GM18502 (cell line): ENCODE data around the gene DOCK1.

ENCODE experiments used
- ATAC-seq: cut with Tn5 transposase; IDR thresholded peaks from one replicate; pipeline ENCODE4 v1.9.1; 2021; ENCODE audit warnings: mild to moderate bottlenecking; ENCODE audit not compliant: unreplicated experiment, poor library complexity

Gene DOCK1

GRCh38 chr10:127427926-127428325 lies 522.7 kb downstream of the DOCK1 start:
- no peak for ATAC-seq

DNA sequence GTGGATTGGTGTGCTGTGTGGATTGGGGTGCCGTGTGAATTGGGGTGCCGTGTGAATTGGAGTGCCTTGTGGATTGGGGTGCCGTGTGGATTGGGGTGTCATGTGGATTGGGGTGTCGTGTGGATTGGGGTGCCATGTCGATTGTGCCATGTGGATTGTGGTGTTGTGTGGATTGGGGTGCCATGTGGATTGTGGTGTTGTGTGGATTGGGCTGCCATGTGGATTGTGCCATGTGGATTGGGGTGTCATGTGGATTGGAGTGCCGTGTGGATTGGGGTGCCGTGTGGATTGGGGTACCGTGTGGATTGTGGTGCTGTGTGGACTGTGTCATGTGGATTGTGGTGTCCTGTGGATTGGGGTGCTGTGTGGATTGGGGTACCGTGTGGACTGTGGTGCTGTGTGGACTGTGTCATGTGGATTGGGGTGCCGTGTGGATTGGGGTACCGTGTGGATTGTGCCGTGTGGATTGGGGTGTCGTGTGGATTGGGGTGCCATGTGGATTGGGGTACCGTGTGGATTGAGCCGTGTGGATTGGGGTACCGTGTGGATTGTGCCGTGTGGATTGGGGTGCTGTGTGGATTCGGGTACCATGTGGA lies 523.3 kb downstream of the DOCK1 start:
- ATAC-seq: no peak

- no peak for ATAC-seq
Measured at GRCh38 chr10:127429601-127430312, 524.5 kb downstream of the DOCK1 start.

GRCh38 chr10:127431525-127431924 lies 526.3 kb downstream of the DOCK1 start:
- no peak for ATAC-seq

- ATAC-seq: no peak
Measured at GRCh38 chr10:127434006-127434405, 528.8 kb downstream of the DOCK1 start.

- ATAC-seq: no peak
Measured at GRCh38 chr10:127435246-127435645, 530.0 kb downstream of the DOCK1 start.

DNA sequence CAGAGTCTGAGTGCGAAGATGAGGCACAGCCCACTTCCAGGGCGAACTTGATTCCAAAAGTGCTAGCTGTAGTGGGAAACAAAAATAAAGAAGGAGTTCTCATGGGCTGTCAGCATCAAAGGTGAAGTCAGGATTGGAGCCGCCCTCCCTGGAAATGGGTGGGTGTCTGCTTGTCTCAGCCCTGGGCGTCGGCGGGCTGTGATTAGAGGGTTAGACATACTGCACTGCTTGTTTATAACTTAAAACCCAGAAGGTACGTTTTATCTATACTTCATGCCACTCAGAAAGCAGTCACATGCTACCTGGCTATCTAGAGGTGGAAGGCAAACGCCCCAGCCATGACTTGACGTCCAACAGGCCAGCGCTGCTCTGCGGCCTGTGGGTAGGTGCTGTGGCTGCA lies 535.1 kb downstream of the DOCK1 start:
- ATAC-seq: no peak

DNA sequence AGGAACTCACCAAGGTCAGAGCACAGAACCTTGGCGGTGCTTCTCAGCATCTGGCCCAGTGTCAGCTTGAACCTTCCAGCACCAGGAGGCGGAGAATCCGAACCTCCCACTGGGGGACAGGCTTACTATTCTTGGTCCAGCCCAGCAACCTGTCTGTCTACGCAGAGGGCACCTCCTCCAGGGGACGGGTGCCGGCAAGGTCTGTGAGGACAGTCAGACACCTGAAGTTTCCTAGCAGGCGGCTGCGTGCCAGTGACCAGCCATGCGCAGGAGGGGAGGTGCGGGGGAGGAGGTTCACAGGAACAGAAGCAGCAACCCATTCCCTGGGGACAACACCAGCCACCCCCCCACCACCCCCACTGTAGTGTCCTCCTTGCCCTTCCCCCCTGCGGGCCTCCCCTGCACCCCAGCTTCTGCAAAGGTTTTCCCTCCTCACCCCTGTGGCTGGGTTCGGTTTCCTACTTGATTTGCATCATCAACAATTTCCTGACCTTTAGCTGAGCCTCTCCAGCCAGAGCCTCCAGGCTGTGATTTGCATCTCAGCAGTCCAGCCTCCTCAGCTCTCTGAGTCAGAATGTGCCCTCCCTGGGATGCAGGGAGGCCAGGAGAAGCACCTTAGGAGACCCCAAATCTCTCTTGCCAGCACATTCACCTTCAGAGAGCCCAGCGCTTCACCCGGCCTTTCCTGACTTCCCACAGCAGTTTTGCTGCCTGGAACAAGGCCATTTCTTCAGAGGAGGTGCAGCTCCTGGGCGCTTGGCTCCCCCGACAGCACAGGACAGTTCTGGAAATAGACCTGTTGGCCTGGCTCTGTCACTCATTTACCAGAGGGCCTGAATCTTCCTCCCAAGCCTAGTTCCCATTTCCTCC lies 536.4 kb downstream of the DOCK1 start:
- no peak for ATAC-seq

- no peak for ATAC-seq
Measured at GRCh38 chr10:127442220-127442525, 536.9 kb downstream of the DOCK1 start.

GRCh38 chr10:127444155-127444554 lies 538.9 kb downstream of the DOCK1 start:
- ATAC-seq: no peak

DNA sequence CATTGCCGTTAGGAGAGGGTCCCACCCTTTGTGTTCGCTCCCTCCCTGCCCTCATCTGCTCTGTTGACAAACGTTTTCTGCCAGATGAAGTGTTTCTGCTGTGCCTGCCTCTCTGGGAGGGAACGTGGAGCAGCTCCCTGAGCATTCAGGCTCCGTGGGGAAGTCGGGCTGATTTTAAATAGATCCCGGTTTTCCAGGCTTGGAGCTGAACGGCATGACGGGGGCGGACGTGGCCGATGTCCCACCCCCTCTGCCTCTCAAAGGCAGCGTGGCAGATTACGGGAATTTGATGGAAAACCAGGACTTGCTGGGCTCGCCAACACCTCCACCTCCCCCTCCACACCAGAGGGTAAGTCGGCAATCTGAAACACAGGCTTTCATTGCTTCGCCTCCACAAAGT lies 542.0 kb downstream of the DOCK1 start:
- no peak for ATAC-seq

GRCh38 chr10:127449490-127449889 lies 544.3 kb downstream of the DOCK1 start:
- no peak for ATAC-seq

DNA sequence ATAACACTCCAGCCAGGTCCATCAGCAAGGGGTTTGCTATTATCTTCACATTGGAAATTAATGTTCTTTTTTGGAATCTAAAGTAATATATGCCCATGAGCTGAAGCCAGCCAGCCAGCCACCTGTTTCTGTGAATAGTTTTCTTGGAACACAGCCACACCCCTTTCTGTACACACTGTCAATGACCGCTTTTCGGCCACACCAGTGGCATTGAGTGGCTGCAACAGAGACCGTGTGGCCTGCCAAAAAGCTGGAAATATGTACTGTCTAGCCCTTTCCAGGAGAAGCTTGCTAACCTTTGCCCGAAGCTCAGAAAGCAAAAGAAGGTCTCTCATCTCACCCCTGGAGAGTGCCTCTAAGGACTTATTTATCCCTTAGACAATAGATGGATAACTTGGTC lies 545.4 kb downstream of the DOCK1 start:
- no peak for ATAC-seq

DNA sequence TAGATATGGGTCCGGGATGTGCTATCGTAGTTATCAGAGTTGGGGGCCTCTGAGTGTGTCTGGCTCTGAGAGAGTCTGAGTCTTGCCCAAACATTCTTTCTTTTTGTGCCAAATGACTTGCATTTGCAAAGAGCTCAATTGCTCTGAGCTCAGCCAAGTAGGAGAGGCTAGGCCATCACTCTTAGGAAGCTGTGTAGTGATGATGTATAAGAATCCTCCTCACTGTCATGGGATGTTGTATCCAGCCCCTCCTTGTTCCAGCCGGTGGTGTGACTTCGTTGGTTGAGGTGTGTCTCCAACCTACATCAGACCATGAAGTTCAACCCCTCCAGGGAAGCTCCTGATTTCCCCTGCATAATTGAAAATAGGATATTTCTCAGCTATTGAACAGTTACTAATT lies 546.4 kb downstream of the DOCK1 start:
- ATAC-seq: no peak

DNA sequence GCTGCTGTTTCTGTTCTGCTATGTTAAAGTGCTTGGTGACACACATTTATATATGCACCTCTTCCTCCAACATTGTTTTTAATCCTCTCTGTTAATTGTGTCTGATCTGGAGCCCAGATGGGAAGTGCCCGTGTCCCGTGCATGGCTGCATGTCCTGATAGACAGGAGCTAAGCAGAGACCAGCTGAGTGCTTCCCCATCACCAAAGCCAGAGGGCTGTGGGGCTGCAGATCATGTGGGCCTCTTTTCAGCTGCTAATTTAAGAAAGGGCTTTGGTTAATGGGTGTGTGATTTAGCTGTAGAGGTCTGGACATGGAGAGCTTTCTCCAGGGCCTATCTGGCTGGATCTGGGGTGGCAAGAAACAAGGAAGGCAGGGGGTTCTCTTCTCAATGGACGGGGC lies 547.3 kb downstream of the DOCK1 start:
- ATAC-seq: no peak

DNA sequence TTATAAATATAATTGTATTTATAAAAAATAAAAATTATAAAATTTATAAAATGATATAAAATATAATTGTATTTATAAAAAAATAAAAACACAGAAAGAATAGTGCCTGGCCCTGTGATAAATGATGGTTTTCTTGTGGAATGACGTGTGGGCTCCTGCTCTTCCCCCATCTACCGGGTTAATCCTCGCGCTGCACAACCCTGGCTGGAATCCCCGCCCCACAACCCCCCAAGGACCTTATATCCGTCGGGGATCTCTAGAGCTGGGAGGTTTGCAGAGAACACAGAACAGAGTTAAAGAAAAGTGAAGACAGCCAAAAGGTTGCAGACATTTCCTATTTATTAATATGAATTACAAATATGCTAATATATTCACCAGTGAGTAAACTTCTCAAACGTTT lies 548.5 kb downstream of the DOCK1 start:
- ATAC-seq: no peak

- no peak for ATAC-seq
Measured at GRCh38 chr10:127456122-127456521, 550.9 kb downstream of the DOCK1 start.

- ATAC-seq: no peak
Measured at GRCh38 chr10:127458016-127458810, 553.0 kb downstream of the DOCK1 start.

GRCh38 chr10:127458829-127459228 lies 553.6 kb downstream of the DOCK1 start:
- no peak for ATAC-seq

- ATAC-seq: no peak
Measured at GRCh38 chr10:127459918-127460317, 554.7 kb downstream of the DOCK1 start.
